Hematopoietic multipotent progenitor cell treated with erythropoietin and hydrocortisone succinate and interleukin-3 and kit ligand, for 4 days (in vitro differentiated cells): Measurements from ENCODE around the gene ADRA2B.
"Not testable (repeated sequence)": the region's sequence is repeated elsewhere in the genome, so short reads cannot be mapped to it uniquely, and the experiment has no call there.

Experiments used
- DNase-seq: peaks from one replicate; pipeline ENCODE4 v3.0.0-alpha.2; 2015

Gene ADRA2B

GRCh38 chr2:96116424-96116878 is at the start of gene ADRA2B:
ADRA2B (minus strand) TSS chr2:96116571; CDS start chr2:96116149, 422 bp downstream.
- peak; percentile 64 for DNase-seq

DNA sequence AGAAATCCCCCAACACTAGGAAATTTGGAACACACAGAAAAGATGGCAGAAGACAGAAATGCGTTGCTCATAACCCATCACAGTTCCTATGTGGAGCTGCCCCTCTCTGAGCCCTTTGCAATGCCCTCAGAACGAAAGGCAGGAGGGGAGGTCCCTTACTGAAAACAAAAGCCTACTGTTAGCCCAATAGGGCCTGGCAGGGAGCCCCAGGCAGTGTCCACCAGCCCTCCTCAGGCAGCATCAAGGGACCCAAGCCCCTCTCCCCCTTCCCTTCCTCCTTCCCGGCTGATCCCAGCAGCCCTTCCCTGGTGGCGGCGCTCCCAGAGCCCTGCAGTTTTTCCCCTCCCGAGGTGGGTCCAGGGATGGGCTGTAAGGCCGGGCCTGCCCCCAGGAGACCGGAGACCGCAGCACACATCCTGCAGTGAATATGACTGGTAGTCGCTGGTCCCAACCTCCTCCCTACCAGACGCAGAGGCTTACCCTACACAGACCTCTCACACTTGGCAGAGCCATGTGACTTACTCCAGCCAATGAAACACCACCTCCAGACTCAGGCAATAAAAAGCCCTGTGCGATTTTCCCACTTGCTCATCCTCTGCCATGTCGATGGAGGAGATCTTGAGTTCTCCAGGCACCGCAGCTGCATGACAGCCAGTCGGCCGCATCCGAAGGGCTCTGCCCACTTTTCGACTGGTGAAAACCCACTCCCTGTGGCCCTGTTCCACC is 48.3 kb upstream of the ADRA2B start:
- no peak for DNase-seq

GRCh38 chr2:96163768-96164429 is 47.5 kb upstream of the ADRA2B start:
- DNase-seq, result no peak

GRCh38 chr2:96163415-96163767 is 47.0 kb upstream of the ADRA2B start:
- DNase-seq, result no peak

DNA sequence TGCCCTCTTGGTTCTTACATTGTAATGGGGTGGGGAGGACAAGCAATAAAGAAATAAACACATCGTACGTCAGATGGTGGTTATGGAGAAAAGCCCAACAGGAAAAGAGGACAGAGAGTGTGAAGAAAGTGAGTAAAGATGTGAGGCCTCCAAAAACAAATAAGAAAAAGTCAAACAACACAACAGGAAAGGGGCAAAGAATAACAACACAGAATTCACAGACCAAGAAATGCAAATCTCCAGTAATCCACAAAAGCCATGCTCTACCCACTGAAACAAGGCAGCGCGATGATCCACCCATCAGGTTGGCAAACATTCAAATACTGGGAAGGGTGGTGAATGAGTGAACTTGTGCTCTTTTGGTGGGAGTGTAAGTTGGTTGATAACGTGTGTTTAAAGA is 45.5 kb upstream of the ADRA2B start:
- peak; percentile 70 for DNase-seq

DNA sequence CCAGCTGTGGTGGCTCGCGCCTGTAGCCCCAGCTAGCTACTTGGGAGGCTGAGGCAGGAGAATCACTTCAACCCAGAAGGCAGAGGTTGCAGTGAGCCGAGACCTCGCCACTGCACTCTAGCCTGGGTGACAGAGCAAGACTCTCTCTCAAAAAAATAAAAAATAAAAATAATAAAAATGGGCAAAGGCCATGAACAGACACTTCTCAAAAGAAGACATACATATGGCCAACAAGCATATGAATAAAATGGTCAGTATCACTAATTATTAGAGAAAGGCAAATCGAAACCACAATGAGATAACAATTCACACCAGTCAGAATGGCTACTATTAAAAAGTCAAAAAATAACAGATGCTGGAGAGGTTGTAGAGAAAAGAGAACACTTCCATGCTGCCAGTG is 44.0 kb upstream of the ADRA2B start:
- DNase-seq, result not testable (repeated sequence)

DNA sequence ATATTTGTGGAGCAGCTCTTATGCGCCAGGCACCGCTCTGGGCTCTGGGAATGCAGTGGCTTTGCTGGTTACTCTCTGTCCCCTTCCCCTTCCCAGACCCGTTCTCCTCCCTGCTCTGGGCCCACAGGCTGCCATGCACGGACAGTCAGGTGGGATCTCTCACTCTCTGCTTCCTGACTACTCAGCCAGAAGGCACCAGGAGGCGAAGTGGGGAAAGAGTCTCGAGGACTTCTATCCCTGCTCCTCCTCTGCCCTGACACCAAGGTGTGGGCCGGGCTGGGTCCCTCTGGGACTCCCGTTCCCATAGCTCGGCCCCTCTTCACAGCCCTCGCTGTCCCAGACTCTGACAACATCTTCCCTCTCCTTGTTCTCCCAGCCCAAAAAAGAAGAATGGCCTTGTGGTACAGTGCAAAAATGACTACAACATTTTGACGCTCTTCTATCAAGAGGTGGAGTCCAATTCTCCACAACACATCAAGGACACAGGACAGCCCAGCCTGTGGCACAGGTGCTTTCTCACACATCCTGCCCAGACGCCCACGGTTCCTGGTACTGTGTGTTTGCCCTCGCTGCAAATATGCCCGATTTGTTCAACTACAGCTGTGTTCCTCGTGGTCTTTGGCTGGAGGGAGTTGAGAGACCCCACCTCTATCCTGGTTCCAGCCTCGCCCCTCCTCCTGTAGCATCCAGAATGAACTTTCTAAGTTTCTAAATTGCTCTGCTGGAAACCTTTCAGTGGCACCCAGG is 42.9 kb upstream of the ADRA2B start:
- DNase-seq, result no peak

- no peak for DNase-seq
These were observed 42.2 kb upstream of the ADRA2B start for GRCh38 chr2:96158554-96158940.

- DNase-seq, result peak; percentile 77
These were observed 41.5 kb upstream of the ADRA2B start for GRCh38 chr2:96157649-96158553.

DNA sequence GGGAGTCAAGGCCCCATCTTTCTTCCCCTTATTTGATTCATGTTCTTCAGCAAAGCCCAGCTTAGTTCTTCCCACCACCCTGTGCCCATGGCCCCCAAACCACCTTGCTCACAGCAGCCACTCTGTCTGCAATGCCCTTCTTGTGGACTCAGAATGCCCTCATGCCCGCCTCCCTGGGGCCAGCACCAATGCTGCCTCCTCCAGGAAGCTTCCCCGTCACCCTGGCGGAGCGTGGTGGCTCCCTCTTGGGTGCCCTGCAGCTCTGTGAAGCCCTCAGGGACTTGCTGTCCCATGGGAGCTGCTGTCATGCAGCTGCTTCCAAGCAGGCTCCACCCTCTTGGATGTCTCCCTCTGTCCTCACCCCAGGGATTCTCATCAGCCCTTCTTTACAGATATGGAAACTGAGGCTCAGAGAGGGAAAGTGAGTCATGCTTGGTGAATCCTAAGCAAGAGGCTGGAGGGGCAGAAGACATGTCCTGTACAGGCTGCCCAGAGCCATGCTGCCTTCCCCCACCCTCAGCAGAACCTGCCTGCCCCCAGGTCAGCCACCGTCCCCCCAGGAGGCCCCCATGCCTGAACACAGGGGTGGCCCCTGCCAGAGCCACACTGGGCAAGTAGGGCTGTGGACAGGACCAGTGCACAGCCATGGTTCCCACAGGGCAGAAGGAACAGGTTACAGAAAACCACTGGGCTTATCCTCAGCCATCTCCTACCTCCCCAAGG is 40.7 kb upstream of the ADRA2B start:
- no peak for DNase-seq

DNA sequence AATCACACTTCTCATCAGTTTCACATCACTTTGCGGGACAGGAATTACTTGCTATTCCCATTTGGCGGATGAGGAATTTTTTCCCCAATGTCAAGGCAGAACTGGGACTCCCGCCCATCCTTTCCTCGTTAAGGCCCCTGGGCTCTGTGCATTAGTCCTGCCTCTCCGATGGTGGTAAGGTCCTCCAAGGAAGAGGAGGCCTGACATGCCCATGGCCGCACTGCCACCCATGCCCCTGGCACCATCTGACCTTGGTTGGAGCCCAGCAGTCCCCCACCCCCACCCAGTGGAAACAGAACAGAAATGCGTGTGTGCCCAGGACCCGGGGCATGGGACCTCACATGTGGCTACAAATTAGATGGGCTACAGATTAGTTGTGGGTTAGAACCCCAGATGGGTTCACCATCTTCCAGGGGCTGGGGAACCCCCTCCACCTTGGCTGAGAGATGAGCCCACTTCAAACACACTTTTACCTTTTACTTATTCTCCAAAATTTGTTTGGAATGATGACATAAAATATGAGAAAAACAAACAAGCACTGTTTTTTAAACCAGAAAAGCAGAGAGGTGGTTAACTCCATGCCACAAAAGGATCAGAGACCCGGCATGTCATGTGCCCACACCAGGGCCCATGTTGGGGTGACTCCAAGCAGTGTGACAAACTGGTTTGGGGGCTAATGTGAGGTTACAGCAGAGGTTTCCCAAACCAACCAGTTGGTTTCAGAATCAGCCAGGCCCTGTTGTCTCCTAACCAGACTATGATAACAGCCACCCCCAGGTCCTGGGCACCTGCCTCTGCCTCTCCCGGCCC is 39.8 kb upstream of the ADRA2B start:
- no peak for DNase-seq

- no peak for DNase-seq
These were observed 38.4 kb upstream of the ADRA2B start for GRCh38 chr2:96154506-96155380.

- DNase-seq, result peak; percentile 31
These were observed 37.6 kb upstream of the ADRA2B start for GRCh38 chr2:96153991-96154431.

DNA sequence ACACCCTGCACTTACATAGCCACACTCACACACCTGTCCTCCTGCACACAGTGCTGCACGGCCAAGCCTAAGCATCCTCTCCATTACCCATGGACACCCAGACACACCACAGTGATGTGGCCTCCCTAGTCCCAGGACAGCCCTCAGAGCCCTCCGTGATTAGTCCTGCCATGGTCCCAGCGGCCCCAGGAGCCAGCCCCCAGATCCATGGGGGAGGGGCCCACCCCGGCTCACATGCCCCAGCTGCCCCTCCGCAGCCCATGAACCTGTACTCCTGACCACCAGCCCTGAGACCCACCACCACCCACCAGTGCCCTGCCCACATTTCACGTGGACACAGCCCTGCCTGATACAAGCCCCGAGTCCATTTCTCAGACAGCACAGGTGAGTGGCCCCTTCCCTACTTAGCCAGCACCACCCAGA is 36.9 kb upstream of the ADRA2B start:
- DNase-seq, result no peak

DNA sequence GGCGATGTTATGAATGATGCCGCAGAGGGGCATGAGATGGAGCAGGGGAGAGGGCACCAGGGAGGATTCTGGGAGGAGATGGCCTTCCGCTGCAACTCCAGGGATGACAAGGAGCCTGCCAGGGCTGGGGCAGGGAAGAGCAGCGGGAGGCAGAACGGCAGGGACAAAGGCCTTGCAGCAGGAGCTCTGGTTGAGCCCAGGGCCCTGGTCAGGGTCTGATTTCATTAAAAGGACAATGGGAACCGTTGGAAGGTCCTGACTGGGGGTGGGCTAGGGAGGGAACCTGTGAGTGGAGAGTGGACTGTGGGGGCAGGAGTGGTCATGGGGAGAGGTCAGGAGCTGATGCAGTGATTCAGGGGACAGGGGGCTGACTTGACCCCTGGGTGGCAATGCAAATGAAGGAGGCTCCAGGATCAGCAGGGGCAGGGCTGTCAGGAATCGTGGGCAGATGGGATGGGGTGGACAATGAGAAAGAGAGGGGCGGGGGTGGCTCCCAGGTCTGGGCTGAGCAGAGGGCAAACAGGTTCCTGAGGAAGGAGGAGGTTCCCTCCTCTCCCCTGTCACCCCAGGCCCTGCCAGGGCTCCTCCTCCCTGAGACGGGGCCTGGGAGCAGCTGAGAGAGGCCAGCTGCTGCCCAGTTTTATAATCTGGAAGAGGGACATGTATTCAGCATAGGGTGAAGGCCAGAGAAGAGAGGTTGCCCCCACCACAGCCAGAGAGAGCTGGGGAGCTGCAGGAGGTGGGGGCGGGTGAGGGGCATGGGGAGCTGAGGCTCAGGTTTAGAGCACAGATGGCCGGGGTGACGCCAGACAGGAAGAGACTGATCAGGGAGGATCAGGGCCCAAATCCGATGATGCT is 36.2 kb upstream of the ADRA2B start:
- DNase-seq, result no peak

GRCh38 chr2:96151595-96152303 is 35.4 kb upstream of the ADRA2B start:
- no peak for DNase-seq

DNA sequence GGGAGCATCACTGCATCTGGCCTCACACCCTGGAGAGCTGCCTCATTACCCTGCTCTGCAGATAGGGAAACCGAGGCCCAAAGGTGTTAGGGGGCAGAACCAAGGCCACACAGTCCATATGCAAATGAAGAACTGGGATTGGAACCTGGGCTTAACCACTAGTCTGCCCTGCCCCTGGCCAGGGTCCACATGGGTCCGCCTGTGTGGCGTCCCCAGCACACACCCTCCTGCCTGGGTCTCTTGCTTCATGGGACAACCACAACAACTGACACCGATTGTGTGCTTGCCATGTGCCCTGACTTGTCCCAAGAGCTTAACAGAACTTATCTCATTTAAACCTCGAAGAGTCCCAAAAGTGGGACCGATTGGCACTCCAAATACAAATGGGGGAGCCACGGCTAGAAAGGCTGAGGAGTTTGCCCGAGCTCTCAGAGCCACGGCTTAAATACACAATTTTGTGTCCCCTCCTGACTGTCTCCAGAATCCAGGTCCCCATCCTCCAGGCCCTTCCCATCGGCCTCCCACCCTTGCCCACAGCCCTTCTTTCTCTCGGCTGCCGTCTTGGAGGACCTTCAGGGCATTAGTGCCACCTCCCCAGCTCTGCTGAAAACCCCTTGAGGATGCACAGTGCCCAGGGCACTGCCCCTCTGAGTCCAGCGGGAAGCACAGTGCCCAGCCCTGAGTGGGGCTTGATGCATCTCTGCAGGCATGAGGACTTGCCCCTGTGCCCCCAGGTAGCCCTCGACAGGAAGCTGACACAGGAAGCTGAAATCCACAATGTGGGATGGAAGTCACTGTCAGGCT is 34.6 kb upstream of the ADRA2B start:
- DNase-seq, result no peak
